IPS-11a (cell line): Measurements from ENCODE around the gene NFKB2.

Experiments used
- H3K4me3 ChIP-seq: one replicate; pipeline ENCODE4 v1.5.1; 2013; ENCODE audit warnings: low read depth, low read length, control low read depth

Gene NFKB2

GRCh38 chr10:102395400-102396316, at the start of gene NFKB2:
TSS of gene NFKB2 (plus strand) at chr10:102395705. CDS start at chr10:102395960, 255 bp downstream.
- H3K4me3 ChIP-seq, result peak within 1 kb of the TSS; percentile 69

GRCh38 chr10:102347236-102347828, 48.2 kb upstream of the NFKB2 start:
- H3K4me3 ChIP-seq, result no peak overlapping the region

- no peak overlapping the region for H3K4me3 ChIP-seq
These were observed 43.3 kb upstream of the NFKB2 start for GRCh38 chr10:102352066-102352715.

- no peak overlapping the region for H3K4me3 ChIP-seq
These were observed 41.1 kb upstream of the NFKB2 start for GRCh38 chr10:102354451-102354850.

GRCh38 chr10:102358712-102359382, 36.7 kb upstream of the NFKB2 start:
- H3K4me3 ChIP-seq, result no peak overlapping the region

GRCh38 chr10:102367441-102367840, 28.1 kb upstream of the NFKB2 start:
- no peak overlapping the region for H3K4me3 ChIP-seq

- no peak overlapping the region for H3K4me3 ChIP-seq
These were observed 27.4 kb upstream of the NFKB2 start for GRCh38 chr10:102368077-102368476.

GRCh38 chr10:102371295-102371694, 24.2 kb upstream of the NFKB2 start:
- H3K4me3 ChIP-seq, result no peak overlapping the region

GRCh38 chr10:102375250-102375649, 20.3 kb upstream of the NFKB2 start:
- H3K4me3 ChIP-seq, result no peak overlapping the region

- no peak overlapping the region for H3K4me3 ChIP-seq
These were observed 19.6 kb upstream of the NFKB2 start for GRCh38 chr10:102375867-102376266.

- no peak overlapping the region for H3K4me3 ChIP-seq
These were observed 18.6 kb upstream of the NFKB2 start for GRCh38 chr10:102376901-102377300.

GRCh38 chr10:102379383-102379782, 16.1 kb upstream of the NFKB2 start:
- no peak overlapping the region for H3K4me3 ChIP-seq

GRCh38 chr10:102381983-102382382, 13.5 kb upstream of the NFKB2 start:
- no peak overlapping the region for H3K4me3 ChIP-seq

GRCh38 chr10:102382871-102383270, 12.6 kb upstream of the NFKB2 start:
- H3K4me3 ChIP-seq, result no peak overlapping the region

GRCh38 chr10:102384053-102384452, 11.5 kb upstream of the NFKB2 start:
- no peak overlapping the region for H3K4me3 ChIP-seq

GRCh38 chr10:102384606-102385429, 10.7 kb upstream of the NFKB2 start:
- H3K4me3 ChIP-seq, result no peak overlapping the region

- no peak overlapping the region for H3K4me3 ChIP-seq
These were observed 5.6 kb upstream of the NFKB2 start for GRCh38 chr10:102389894-102390293.

GRCh38 chr10:102392306-102392705, 3.2 kb upstream of the NFKB2 start:
- no peak overlapping the region for H3K4me3 ChIP-seq

GRCh38 chr10:102393411-102394078, 2.0 kb upstream of the NFKB2 start:
- H3K4me3 ChIP-seq, result peak overlapping the region; percentile 69
